NCI-H460 (cell line): ENCODE measurements around the gene MLLT10. TPM values are rescaled to one million over a fixed set of nuclear protein-coding genes. Genes with fewer than 3 reads are reported as not detected.
"Not testable (repeated sequence)": the region's sequence is repeated elsewhere in the genome, so short reads cannot be mapped to it uniquely, and the experiment has no call there.

ENCODE experiments used
- DNase-seq: peaks from one replicate; pipeline ENCODE4 v3.0.0-alpha.2; 2016; ENCODE audit warnings: low read depth; ENCODE audit errors: extremely low read depth
- total RNA-seq: library from RNA; depleted of rRNA; stranded (reverse); fragments of >200 nt; shearing (Covaris generic); gene quantifications from 2 replicates; pipeline ENCODE4 v1.2.3, GENCODE V29; 2014

Gene MLLT10
- total RNA-seq, 1 experiment from 2014 or later: 35.5 TPM

GRCh38 chr10:21681156-21681555, 147.1 kb downstream of the MLLT10 start:
- no peak for DNase-seq

DNA sequence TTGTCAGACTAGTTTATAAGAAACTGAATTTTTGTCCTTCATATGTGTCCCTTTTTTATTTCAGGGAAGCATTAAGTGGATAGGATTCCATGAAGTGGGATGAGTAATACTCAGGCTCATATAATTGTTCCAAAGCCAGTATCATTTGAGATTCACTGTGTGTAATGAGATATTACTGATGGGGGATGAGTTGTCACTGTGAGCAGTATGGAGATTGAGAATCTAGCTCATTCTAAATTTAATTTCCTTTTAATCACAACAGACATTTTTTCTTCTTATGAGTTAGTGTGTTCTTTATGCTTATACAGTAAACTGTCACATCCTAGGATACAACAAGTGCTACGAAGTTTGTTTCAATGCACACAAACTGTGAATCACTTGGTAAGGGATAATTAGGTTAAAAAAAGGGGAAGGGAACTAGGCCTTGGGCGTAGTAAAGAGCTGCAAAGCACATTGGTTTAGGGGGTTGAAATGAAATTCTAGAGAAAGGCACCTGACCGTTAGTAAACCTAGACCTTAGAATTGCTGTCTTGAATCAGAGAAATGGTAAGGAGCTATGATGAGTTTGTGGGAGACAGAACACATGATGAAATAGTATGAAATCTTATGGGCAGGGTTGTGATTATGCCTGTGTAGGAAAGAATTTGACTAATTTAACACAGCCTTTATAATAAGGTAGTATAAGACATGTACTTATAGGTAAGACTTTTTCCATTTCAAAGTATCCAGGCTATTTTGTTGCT, 153.4 kb downstream of the MLLT10 start:
- peak; percentile 70 for DNase-seq

DNA sequence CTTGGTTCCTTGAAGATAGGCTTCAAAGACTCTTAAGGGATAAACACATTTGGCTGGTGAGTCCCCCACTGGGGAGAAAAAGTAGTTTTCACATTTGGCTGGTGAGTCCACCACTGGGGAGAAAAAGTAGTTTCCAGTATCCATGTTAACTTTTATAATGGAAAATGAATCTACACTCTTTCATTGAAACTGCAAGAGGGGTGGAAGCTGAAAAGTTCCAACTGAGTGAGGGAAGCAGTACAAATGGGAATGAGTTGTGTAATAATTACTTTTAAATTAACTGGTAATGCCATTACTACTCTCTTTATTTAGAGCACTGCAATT, 153.9 kb downstream of the MLLT10 start:
- DNase-seq: no peak

DNA sequence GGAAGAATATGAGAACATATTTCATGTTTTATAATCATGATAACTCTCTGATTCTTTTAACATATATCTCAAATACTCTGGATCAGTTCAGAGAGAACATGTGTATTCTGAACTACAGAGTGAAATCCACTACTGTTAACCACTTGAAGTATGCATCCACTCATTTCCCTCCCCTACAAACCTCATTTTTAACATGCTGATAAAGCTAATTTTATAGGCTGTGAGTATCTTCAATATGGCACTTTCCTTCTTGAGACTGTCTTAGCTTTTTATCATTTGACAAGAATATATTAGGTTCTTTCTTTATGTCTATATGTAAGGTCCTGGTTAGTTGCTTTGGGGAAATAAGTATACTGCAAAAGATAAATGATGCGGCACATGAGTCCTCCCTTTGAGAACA, 154.8 kb downstream of the MLLT10 start:
- DNase-seq: no peak

DNA sequence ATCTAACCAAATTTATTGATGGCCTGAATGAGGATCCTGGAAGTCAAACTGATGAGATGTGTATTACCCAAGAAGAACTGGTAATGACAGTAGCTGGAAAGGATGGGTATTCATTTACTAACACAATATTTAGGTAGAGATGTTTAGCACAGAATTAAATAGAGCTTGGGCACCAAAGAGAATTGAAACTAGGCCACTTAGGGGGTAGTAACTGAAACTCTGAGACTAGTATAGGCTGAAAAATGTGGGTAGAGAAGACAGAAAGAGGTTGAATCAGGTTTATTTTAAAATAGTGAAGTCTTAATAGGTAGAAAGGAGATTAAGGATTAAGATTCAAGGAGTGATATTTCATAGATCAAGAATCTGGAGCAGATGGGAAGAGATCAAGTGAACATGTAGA, 155.8 kb downstream of the MLLT10 start:
- DNase-seq: no peak

GRCh38 chr10:21692916-21693315, 158.9 kb downstream of the MLLT10 start:
- DNase-seq: no peak

DNA sequence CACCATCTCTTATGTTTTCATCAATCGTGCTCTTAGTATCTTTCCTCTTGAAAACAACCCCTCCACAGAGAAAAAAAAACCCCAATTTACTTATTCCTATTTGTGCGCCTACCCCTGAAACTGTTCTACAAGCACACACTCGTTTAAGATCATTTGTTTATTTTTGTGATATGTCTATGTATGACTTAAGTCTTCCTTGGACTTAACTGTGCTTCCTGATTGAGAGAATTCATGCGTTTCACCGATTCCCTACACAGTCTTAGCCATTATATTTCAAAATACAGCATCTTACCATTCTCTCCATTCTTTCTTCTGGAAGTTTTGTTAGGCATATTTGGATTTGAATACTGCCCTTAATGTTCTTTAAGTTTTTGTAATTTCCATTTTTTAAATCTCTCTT, 159.4 kb downstream of the MLLT10 start:
- no peak for DNase-seq

GRCh38 chr10:21694631-21695030, 160.6 kb downstream of the MLLT10 start:
- no peak for DNase-seq

DNA sequence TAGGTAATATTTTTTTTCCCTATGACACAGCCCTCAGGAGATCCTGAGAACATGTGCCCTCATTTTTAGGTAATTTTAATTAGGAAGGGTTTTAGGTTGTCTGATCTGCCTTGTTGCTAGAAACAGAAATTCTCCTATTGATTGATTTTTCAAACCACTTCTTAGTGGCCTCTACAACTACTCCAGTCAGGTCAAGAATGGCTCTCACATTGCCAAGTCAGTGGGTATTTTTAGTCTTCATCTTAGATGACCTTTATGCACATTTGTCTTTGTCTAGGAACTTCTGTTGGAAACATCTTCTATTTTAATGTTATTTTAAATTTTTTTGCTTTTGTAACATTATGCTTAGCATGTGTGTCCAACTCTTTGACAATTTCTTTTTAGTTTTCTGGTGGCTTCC, 162.3 kb downstream of the MLLT10 start:
- no peak for DNase-seq

DNA sequence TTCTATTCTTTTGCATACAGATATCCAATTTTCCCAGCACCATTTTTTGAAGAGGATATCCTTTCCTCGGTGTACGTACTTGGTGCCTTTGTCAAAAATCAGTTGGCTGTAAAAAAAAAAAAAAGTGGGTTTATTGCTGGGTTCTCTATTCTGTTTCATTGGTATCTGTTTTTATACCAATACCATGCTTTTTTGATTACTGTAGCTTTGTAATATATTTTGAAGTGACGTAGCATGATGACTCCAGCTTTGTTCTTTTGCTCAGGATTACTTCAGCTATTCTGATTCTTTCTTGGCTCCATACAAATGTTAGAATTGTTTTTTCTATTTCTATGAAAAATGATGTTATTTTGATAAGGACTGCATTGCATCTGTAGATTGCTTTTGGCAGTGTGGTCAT, 165.5 kb downstream of the MLLT10 start:
- no peak for DNase-seq

- DNase-seq: no peak
Observed at GRCh38 chr10:21700474-21700873, 166.4 kb downstream of the MLLT10 start.

- DNase-seq: no peak
Observed at GRCh38 chr10:21702633-21703111, 168.6 kb downstream of the MLLT10 start.

DNA sequence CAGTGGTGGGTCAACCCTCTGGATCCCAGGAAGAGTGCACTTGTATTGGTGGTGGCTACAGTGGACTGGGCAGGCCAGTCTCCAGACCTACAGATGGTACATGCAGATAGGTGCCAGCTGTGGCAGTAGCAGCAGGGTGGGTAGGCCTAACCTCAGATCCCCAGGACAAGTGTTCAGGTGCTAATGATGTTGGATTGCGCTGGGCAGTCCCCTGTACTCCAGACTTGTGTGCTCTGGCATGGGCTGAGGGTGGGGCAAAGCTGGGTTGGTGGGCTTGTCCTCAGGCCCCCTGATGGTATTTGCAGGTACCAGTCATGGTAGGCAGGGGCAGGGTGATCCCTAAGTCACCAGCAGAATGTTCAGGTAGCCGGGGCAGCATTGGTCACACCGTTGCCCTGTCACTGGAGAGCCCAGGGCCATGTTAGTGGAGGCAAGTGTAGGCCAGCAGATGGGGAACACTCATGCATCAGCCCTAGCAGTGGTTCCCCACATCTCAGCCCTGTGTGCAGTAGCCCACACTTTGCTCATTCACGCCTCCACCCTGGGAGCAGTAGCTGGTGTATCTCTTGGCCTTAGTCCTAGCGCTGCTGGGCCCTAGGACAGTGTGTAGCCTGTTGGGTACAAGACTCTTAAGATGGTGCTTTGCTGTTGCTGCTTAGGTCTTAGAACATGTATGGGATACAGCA, 171.3 kb downstream of the MLLT10 start:
- no peak for DNase-seq

DNA sequence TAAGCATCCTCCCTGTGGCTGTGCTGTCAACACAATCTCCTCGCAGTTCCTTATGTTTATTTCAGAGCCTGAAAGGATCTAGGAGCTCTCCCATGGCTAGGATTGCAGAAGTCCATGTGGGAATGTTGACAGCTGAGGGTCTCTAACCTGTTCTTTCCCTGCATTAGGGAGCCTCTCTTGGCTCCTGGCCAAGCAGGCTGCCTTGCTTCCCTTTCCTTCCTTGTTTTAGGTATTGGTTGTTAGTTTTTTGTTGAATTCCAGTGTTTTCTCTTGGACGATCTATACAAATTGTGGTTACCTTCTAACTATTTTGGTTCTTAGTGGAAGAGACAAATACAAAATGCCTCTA, 171.8 kb downstream of the MLLT10 start:
- DNase-seq: no peak

DNA sequence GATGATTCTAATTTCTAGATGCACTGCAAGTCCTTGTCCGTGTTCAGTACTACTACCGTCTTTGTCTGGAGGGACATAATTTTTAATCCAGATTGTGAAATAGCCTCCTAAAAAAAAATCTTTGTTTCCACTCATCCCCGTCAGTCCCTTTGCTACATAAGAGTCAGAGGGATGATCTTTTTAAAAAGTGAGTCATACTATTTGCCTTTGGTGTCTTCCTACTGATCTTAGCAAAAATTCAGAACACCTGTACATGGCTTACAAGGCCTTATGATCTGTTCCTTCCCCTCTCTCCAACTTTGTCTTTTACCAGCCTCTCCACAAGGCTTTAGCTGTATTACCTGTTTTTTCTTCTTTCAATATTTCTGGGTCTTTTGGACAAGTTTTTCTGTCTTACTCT, 173.5 kb downstream of the MLLT10 start:
- DNase-seq: no peak

DNA sequence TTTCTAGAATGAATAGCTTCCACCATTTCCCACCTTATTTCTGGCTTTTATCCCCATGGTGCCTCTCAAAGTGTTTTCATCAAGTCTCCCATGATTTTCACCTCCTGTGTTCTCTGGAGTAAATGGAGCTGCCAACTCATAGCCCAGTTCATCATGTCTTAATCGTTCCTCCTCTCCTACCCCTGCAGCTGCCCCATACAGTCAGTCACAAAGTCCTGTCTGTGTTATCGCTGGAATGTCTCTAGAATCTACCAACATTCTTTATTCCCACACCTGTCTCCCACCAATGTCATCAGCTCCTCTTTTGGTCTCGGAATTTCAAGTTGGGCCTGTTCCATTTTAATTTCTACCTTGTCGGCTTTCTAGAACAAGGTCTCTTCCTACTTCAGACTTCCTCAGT, 178.9 kb downstream of the MLLT10 start:
- DNase-seq: no peak

- no peak for DNase-seq
Observed at GRCh38 chr10:21715531-21716195, 181.6 kb downstream of the MLLT10 start.

DNA sequence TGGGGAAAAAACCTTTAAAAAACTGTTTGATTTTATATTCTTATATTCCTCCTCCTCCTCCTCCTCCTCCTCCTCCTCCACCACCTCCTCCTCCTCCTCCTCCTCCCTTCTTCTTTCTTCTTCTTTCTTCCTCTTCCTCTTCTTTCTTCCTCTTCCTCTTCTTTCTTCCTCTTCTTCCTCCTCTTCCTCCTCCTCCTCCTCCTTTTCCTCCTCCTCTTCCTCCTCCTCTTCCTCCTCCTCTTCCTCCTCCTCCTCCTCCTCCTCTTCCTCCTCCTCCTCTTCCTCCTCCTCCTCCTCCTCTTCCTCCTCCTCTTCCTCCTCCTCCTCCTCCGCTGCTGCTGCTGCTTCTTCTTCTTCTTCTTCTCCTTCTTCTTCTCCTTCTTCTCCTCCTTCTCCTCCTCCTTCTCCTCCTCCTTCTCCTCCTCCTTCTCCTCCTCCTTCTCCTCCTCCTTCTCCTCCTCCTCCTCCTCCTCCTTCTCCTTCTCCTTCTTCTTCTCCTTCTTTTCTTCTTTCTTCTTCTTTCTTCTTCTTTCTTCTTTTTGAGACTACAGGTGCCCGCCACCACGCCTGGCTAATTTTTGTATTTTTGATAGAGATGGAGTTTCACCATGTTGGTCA, 183.5 kb downstream of the MLLT10 start:
- DNase-seq: not testable (repeated sequence)

DNA sequence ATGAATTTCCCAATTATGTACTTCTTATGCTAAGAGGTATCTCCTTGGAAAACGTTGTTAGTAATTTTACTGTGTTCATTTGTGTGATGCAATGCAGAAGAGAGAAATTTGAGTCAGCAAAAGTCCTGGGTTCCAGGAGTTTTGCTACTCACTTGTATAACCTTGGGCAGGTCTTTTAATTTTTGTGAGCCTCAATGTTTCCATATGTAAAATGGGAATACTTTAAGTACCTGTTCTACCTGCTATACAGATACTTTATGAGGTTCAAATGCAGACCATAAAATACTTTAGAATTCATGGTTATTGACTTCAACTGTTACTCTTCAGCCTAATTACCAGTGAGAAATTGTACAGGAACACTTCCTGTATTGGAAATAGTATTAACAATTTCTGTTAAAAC, 185.5 kb downstream of the MLLT10 start:
- DNase-seq: no peak

GRCh38 chr10:21720090-21720489, 186.1 kb downstream of the MLLT10 start:
- no peak for DNase-seq

DNA sequence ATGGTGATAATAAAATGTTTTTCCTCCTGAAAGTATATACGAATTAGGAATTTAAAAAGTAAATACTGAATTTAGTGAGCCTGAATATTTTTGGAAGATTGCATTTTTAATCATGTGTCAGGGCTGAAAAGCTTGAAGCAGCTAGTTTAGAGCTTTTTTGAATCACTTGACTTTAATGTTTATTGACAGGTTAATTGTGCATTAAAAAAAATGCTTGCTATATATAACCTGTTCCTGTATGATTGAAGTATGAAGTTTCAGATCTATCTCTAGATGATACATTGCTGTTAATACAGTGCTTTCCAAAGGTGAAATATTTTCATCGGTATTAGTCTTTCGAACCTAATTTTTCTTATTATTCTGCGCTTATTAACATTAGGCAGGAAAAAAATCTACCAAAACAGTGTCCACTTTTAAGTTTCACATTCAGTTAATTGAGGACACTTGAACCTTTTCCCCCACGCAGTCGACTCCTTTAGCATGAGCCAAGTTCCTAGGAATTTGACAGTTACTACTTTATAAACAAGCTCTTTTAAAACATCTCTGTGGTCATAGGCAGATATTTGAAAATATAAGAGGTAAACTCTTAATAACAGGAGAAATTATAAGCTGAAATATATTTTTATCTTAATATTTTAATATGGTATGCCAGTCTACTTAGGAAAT, 187.1 kb downstream of the MLLT10 start:
- no peak for DNase-seq
